HAP-1 (cell line): ENCODE data around the gene HNRNPA1.
"Not testable (repeated sequence)": the region's sequence is repeated elsewhere in the genome, so short reads cannot be mapped to it uniquely, and the experiment has no call there.

Source experiments
- DNase-seq, 2 experiments: peaks; one replicate each; pipeline ENCODE4 v3.0.0-alpha.2; 2016 to 2020; ENCODE audit warnings: low spot score in 2 of 2
- H3K27me3 ChIP-seq: fragments of 250-450 bp; sonication (Bioruptor Pico); 2 replicates; pipeline ENCODE4 v1.5.1; 2020; ENCODE audit warnings: low read depth, mild to moderate bottlenecking, moderate library complexity
- H3K36me3 ChIP-seq: fragments of 250-450 bp; sonication (Bioruptor Pico); replicated peaks from 2 replicates; pipeline ENCODE4 v1.5.1; 2020; ENCODE audit warnings: mild to moderate bottlenecking
- H3K4me1 ChIP-seq: fragments of 250-450 bp; sonication (Bioruptor Pico); 2 replicates; pipeline ENCODE4 v1.5.1; 2020; ENCODE audit warnings: mild to moderate bottlenecking
- H3K4me3 ChIP-seq: fragments of 250-450 bp; sonication (Bioruptor Pico); 2 replicates; pipeline ENCODE4 v1.5.1; 2020; ENCODE audit warnings: mild to moderate bottlenecking, moderate library complexity
- H3K9me3 ChIP-seq: fragments of 250-450 bp; sonication (Bioruptor Pico); 2 replicates; pipeline ENCODE4 v1.5.1; 2020; ENCODE audit warnings: mild to moderate bottlenecking, moderate library complexity
- in situ Hi-C: fragments of 300-500 bp; cut with MboI; formaldehyde crosslinking; loops from 3 replicates; pipeline ENCODE4 v1.14.3; 2020; ENCODE audit warnings: low sequenced_read_pairs, inconsistent platforms, mixed read lengths

The HNRNPA1 gene

DNA sequence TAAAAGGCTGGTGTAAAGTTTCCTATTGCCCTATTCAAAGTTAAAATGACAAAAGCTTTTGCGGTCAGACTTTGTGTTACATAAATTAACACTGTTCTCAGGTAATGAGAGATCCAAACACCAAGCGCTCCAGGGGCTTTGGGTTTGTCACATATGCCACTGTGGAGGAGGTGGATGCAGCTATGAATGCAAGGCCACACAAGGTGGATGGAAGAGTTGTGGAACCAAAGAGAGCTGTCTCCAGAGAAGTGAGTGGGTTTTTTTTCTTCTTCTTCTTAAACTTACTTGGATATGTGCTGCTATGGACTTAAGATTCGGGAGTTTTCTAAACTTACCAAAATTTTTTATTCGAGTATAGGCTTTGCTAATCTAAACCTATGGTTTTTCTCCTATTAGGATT lies 1.2 kb downstream of the HNRNPA1 start:
- peak overlapping the region; percentile 82 for H3K4me3 ChIP-seq
- H3K9me3 ChIP-seq, H3K27me3 ChIP-seq, DNase-seq: not testable (repeated sequence)
- in situ Hi-C loops, result loop anchor here (25.0 kb wide), 1 partner anchor 1831 kb away; the partner anchor contains the start of genes PA2G4, RPL41 and ZC3H10
- peaks cover 27% of the 10 kb centered on the region for H3K4me1 ChIP-seq
- H3K36me3 ChIP-seq, result peaks cover 69% of the 10 kb centered on the region

DNA sequence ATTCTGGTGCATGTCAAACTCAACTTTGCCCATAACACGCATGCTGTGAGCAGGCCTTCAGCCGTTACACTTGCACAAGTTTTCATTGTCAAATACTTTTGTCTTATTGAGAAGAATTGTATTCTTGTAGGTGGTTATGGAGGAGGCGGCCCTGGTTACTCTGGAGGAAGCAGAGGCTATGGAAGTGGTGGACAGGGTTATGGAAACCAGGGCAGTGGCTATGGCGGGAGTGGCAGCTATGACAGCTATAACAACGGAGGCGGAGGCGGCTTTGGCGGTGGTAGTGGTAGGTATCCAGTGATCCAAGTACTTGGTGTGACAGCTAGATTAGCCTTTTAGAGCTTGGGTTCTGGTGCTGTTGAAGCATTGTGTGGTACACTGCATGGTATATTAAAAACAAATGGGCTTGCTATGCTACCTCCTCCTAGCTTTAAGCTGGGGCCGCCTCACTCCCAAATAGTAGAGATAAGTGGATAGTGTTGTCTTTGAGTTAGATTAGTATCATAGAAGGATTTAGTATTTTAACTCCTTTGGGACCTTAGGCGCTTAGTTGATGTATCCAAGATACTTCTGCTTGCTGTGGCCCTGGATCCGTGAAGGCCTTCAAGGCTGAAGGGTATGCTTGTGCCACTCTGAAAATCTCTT lies 2.5 kb downstream of the HNRNPA1 start:
- peak overlapping the region; percentile 82 for H3K4me3 ChIP-seq
- in situ Hi-C loops, result loop anchor here (25.0 kb wide), 1 partner anchor 1829 kb away; the partner anchor contains the start of genes PA2G4, RPL41 and ZC3H10
- peaks cover 21% of the 10 kb centered on the region for H3K4me1 ChIP-seq
- no peaks in the 10 kb centered on the region for H3K27me3 ChIP-seq
- H3K36me3 ChIP-seq, result peaks cover 79% of the 10 kb centered on the region
- H3K9me3 ChIP-seq, result no peaks in the 10 kb centered on the region
- DNase-seq, result peak in 1 of 2 experiments; percentile 60

DNA sequence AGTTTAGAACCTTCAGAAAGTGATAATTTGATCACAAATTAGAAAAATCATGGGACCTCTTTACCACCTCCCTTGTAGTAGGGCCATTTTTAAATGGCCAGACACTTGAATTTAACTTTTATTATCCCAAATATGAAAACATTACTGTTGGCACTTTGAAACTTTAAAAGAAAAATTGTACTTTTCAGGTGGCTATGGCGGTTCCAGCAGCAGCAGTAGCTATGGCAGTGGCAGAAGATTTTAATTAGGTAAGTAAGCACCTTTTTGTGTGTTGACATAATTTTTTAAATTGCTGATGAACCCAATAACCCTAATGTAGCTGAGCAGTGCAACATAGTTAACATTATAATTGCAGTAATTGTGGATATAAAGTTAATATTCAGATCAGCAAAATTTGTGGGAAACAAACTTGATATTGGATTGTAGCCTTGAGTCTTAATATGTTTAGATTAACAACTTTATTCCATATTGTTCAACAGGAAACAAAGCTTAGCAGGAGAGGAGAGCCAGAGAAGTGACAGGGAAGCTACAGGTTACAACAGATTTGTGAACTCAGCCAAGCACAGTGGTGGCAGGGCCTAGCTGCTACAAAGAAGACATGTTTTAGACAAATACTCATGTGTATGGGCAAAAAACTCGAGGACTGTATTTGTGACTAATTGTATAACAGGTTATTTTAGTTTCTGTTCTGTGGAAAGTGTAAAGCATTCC lies 3.7 kb downstream of the HNRNPA1 start:
- not testable (repeated sequence) for H3K27me3 ChIP-seq, DNase-seq, H3K9me3 ChIP-seq
- peak overlapping the region; percentile 82 for H3K4me3 ChIP-seq
- peaks cover 21% of the 10 kb centered on the region for H3K4me1 ChIP-seq
- in situ Hi-C loops, result loop anchor here (25.0 kb wide), 1 partner anchor 1828 kb away; the partner anchor contains the start of genes PA2G4, RPL41 and ZC3H10
- H3K36me3 ChIP-seq, result peaks cover 76% of the 10 kb centered on the region

DNA sequence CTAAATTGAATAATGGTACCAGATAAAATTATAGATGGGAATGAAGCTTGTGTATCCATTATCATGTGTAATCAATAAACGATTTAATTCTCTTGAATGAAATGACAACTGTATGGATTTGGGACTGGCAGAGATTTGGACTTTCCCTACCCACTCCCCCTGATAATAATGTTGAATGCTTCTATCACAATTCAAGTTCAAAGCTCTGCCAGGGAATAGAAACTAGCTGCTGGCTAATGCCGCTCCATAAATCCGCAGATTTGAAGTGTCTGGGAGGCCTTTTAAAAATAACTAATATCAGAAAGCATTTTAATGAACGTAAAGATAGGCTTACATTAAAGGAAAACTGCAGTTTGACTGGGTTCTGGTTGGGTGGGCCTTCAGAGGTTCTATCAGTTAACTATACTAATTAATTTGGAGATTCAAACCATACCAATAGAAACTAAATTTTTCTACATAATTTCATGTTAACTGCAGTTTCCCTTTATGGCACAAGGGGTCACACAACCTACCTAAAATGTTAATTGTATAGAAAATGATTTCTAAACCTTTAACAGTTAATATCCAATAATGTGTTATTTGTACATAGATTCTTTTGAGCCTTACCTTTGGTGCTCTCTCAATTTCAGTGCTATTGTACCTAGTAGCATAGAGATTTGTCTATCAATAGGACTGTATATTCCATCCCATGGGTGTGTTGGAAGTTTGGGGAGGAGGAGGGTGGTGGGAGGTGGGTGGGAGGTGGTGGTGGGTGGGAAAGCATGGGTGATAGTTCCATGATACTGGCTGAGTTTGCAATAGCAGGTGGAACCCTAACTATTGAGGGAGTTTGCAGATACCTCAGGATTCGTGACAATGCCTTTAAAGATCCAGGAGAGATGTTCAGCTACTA lies 4.9 kb downstream of the HNRNPA1 start:
- Histone ChIP-seq H3K27me3 (no peaks in the 10 kb centered on the region), H3K4me1 (peaks cover 21% of the 10 kb centered on the region), H3K36me3 (peaks cover 76% of the 10 kb centered on the region), H3K9me3 (no peaks in the 10 kb centered on the region), H3K4me3 (peak overlapping the region; percentile 82; the same call in 1 of the 2 replicates)
- in situ Hi-C loops, result loop anchor here (25.0 kb wide), 1 partner anchor 1827 kb away; the partner anchor contains the start of genes PA2G4, RPL41 and ZC3H10
- DNase-seq, result no peak

DNA sequence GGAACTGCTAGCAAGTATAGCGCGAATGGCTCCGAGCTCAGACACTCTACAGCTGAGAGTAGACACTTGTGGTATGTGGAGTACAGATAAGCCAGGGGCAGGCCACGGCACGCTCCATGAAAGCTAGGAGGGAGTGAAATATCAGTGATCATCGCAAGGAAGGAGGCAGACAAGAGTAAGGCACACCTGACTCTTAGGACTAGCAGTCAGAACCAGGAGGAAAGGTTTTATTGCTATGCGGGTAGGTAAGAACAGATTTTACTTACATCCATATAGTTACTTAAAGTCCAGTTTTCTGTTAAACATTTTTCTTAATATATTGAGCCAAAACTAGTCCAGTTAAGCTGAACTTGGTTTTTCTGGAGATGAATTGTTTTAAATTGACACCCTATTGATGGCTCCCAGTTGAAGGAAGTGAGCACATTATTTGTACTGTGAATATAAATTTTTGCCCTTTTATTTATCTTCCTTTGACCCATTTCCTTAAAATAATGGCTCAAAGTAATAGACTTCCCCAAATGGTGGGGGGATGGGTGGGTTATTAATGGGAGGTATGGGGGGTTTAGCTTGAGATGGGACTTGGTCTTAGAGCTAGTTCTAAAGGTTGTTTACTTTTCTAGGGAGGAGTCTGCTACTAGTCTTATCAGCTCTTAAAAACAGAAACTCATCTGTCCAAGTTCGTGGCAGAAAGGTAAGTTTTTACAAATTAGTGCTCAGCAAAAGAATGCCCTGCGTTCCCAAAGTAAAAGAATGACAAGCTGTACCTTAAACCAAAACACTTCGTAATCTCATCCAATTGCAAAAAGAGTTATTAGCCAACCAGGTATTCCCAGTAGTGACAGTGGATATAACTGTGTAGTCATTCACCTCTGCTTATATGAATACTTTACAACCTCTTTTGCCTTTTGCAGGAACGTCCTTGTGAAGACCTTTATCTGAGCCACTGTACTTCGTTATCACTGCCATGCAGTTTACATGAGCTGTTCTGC lies 5.8 kb downstream of the HNRNPA1 start:
- Histone ChIP-seq H3K27me3 (no peaks in the 10 kb centered on the region), H3K36me3 (peaks cover 69% of the 10 kb centered on the region), H3K9me3 (no peaks in the 10 kb centered on the region), H3K4me1 (peaks cover 21% of the 10 kb centered on the region), H3K4me3 (no peak overlapping the region)
- in situ Hi-C loops, result loop anchor here (25.0 kb wide), 1 partner anchor 1826 kb away; the partner anchor contains the start of genes PA2G4, RPL41 and ZC3H10
- peak in 1 of 2 experiments; percentile 48 for DNase-seq

DNA sequence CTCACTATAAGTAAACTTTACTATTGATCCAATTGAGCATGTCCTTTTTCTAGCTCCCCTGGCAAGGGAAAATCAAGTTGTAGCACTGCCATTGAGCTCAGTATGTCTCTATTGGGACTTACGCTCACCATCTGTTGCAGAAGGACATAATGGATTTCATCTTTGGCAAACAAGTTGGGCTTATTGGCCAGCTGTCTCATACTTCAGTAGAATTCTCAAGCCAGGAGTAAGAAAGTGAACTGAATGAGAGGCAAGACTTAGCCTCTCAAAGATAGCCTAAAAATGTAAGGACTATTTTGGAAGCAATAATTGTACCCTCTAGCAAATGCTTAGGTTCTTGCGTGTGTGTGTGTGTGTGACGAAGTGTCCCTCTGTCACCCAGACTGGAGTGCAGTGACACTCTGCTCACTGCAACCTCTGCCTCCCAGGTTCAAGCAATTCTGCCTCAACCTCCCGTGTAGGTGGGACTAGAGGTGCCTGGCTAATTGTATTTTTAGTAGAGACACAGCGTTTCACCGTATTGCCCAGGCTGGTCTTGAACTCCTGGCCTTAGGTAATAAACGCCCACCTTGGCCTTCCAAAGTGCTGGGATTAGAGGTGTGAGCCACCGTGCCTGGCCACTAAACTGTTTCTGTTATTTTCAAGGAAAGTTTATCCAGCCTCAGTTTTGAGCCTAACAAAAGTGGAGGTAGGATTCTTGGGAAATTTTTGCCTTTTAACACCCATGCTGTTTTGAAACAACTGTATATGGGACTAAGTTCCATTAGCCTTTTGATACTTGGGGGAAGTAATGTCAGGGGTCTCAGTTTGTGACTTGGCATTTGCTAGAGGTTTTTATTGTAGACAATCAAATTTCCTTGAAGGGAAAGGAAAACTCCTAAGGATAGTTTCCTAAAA lies 7.0 kb downstream of the HNRNPA1 start:
- DNase-seq, result no peak
- Histone ChIP-seq H3K9me3 (no peaks in the 10 kb centered on the region), H3K4me1 (peaks cover 18% of the 10 kb centered on the region), H3K36me3 (peaks cover 57% of the 10 kb centered on the region), H3K27me3 (no peaks in the 10 kb centered on the region), H3K4me3 (no peak overlapping the region)
- in situ Hi-C loops, result loop anchor here (25.0 kb wide), 1 partner anchor 1825 kb away; the partner anchor contains the start of genes PA2G4, RPL41 and ZC3H10

DNA sequence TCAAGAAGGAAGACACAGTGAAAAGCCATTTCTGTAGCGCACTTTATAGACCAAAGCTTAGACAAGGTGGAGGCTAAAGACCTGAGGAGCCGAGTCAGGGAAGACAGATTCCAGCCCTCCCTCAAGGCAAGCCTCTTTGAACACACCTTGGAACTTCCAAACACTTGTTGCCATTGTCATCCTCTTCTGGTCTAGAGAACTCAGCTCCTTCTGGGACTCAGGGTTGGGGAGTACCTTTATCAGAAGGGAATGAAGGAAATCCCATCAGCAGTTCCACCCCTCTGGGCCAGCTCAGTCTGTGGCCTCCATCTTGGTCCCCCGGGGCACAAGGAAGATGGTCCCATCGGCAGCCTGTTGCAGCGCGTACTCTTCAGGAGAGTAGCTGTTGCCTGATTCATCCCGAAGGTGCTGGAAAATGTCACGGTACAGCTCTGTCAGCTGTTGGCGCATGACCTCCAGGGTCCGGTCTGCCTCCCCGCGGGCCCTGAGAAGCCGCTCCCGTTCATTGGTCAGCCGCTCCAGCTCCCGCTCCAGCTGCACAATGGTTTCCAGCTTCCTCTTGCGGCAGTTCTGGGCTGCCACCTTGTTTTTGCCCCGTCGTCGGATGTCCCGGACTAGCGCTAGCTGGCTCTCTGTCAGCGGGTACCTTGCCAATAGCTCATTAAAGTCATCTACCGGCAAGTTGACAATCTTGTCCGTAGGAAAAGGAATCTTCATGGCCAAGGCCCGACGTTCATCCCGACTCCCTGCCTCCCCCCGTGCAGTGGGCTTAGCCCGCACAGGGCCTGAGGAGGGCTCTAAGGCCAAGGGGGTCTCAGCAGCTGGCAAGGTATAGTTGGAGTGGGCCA lies 11.8 kb downstream of the HNRNPA1 start:
- Histone ChIP-seq H3K9me3 (no peaks in the 10 kb centered on the region), H3K4me1 (no peaks in the 10 kb centered on the region; the same call in 1 of the 2 replicates), H3K27me3 (no peaks in the 10 kb centered on the region), H3K4me3 (no peak overlapping the region), H3K36me3 (peaks cover 9% of the 10 kb centered on the region)
- in situ Hi-C loops, result loop anchor here (25.0 kb wide), 1 partner anchor 1820 kb away; the partner anchor contains the start of genes PA2G4, RPL41 and ZC3H10
- no peak for DNase-seq

DNA sequence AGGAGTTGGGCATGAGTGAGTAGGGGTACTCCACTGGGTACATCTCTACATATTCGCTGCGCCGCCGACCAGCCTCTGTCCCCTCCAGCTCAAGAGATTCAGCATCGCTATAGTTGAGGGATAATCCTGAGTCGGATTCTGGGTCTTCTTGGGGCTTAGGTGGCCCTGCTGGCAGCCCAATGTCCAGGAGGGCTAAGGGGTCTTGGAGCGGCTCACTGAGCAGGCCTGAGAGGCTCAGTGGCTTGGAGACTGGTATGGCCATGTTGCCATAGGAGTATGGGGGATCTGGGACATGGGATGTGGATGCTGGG lies 12.4 kb downstream of the HNRNPA1 start:
- H3K27me3 ChIP-seq, result no peaks in the 10 kb centered on the region
- in situ Hi-C loops, result loop anchor here (25.0 kb wide), 1 partner anchor 1819 kb away; the partner anchor contains the start of genes PA2G4, RPL41 and ZC3H10

DNA sequence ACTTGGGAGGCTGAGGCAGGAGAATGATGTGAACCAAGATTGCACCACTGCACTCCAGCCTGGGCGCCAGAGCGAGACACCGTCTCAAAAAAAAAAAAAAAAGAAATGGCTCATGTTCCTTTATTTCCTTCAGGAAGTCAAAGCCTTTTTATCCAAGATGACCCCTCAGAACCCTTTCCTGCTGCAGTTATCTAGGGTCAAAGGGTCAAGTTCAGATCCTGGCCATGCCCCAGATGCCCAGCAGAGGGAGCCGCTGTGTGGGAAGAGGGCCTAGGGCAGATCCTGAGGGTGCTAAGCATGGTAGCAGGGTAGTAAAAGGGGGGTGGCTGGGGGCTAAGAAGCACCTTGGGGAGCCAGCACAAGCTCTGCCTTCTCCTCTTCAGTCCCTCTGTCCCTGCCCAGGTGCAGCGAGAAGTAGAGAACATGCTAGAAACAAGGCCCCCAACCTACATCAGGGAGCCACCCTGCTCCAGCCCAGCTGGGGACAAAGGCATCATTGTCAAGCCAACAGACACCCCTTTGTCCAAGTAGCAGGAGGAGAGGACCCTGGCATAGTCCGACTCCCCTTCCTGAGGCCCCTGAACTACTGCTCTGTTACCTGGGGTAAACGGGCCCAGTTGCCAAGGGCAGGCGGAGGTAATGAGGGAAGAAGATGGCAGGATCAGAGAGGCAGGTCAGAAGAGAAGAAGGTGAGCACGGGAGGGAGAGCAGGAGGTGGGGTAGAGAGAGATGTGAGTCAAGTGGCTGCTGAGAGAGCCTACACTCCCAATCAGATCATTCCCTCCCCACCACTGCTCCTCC lies 13.8 kb downstream of the HNRNPA1 start:
- no peaks in the 10 kb centered on the region for H3K36me3 ChIP-seq
- H3K9me3 ChIP-seq, result no peaks in the 10 kb centered on the region
- in situ Hi-C loops, result loop anchor here (25.0 kb wide), 1 partner anchor 1818 kb away; the partner anchor contains the start of genes PA2G4, RPL41 and ZC3H10
- DNase-seq, result peak in 1 of 2 experiments; percentile 77
- H3K4me1 ChIP-seq, result no peaks in the 10 kb centered on the region
- no peak overlapping the region for H3K4me3 ChIP-seq
- H3K27me3 ChIP-seq, result peaks cover 5% of the 10 kb centered on the region

More for the DNA sequence above, 12.4 kb downstream of the HNRNPA1 start:
- no peak overlapping the region for H3K4me3 ChIP-seq
- no peaks in the 10 kb centered on the region for H3K9me3 ChIP-seq
- peaks cover 3% of the 10 kb centered on the region for H3K36me3 ChIP-seq
- no peak for DNase-seq
- H3K4me1 ChIP-seq, result no peaks in the 10 kb centered on the region; the same call in 1 of the 2 replicates

DNA sequence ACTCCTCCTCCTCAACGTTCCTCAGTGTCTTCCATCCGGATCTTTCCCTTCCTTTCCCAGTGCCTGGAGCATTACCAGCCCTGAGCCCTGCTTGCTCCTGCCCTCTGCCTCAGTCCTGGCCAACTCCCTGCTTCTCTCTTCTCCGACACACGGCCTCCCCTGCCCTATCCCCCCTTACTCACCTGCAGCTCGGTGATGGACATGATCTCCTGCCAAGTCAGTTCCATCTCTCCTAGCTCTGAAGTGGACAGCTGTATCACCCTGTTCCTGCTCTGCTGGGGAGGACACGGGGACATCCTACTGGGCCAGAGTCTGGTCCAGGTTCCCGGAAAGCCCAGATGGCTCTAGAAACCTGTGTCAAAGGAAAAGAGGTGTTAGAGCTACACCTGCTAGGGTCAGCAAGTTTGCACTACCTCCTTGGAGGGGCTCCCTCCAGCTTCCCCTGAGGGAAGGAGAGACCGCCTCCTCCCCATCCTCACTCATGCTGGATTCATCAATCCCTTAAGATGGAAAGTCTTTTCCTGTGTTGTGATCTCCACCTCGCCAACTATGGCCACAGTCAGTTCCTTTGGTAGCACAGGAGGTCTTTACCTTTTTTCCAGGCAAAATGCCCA lies 14.5 kb downstream of the HNRNPA1 start:
- no peaks in the 10 kb centered on the region for H3K4me1 ChIP-seq
- no peaks in the 10 kb centered on the region for H3K9me3 ChIP-seq
- no peaks in the 10 kb centered on the region for H3K36me3 ChIP-seq
- DNase-seq, result no peak
- peaks cover 12% of the 10 kb centered on the region for H3K27me3 ChIP-seq
- no peak overlapping the region for H3K4me3 ChIP-seq
- in situ Hi-C loops, result loop anchor here (5.0 to 25.0 kb wide), 2 partner anchors 72 to 1817 kb away; partner anchors contain the start of genes PA2G4, RPL41 and ZC3H10
